Stimulated activated CD4-positive, alpha-beta T cell treated with anti-CD3 and anti-CD28 coated beads, Interleukin-12 subunit alpha, Interleukin-12 subunit beta, amount 100 ng/mL, for 24 hours (primary cell): Measurements from ENCODE around the gene KIF26B.

ENCODE experiments used
- DNase-seq, 2 experiments: peaks; one replicate each; pipeline ENCODE4 v3.0.0-alpha.2; 2020; ENCODE audit warnings: low read depth in 2 of 2

Gene KIF26B

GRCh38 chr1:245566134-245566533, 411.3 kb downstream of the KIF26B start:
- DNase-seq, result no peak

- no peak for DNase-seq
These were observed 412.2 kb downstream of the KIF26B start for GRCh38 chr1:245566952-245567351.

- no peak for DNase-seq
These were observed 417.1 kb downstream of the KIF26B start for GRCh38 chr1:245571815-245572294.

GRCh38 chr1:245572709-245573108, 417.9 kb downstream of the KIF26B start:
- no peak for DNase-seq

GRCh38 chr1:245575710-245576109, 420.9 kb downstream of the KIF26B start:
- no peak for DNase-seq

- DNase-seq, result no peak
These were observed 421.5 kb downstream of the KIF26B start for GRCh38 chr1:245576323-245576722.

- no peak for DNase-seq
These were observed 422.7 kb downstream of the KIF26B start for GRCh38 chr1:245577191-245578157.

- DNase-seq, result no peak
These were observed 423.5 kb downstream of the KIF26B start for GRCh38 chr1:245578308-245578707.

- no peak for DNase-seq
These were observed 424.0 kb downstream of the KIF26B start for GRCh38 chr1:245578771-245579170.

GRCh38 chr1:245579881-245580280, 425.1 kb downstream of the KIF26B start:
- DNase-seq, result no peak

GRCh38 chr1:245580651-245581050, 425.9 kb downstream of the KIF26B start:
- no peak for DNase-seq

- DNase-seq, result no peak
These were observed 427.2 kb downstream of the KIF26B start for GRCh38 chr1:245582026-245582425.

GRCh38 chr1:245583081-245583480, 428.3 kb downstream of the KIF26B start:
- no peak for DNase-seq

- no peak for DNase-seq
These were observed 429.0 kb downstream of the KIF26B start for GRCh38 chr1:245583575-245584330.

- no peak for DNase-seq
These were observed 430.6 kb downstream of the KIF26B start for GRCh38 chr1:245585252-245585959.

- DNase-seq, result no peak
These were observed 432.8 kb downstream of the KIF26B start for GRCh38 chr1:245587435-245588115.

GRCh38 chr1:245588116-245588639, 433.4 kb downstream of the KIF26B start:
- DNase-seq, result no peak

GRCh38 chr1:245589316-245589715, 434.5 kb downstream of the KIF26B start:
- DNase-seq, result no peak

GRCh38 chr1:245589906-245590305, 435.1 kb downstream of the KIF26B start:
- no peak for DNase-seq

- no peak for DNase-seq
These were observed 435.9 kb downstream of the KIF26B start for GRCh38 chr1:245590726-245591125.
